Effector CD4-positive, alpha-beta T cell (primary cell): ENCODE measurements around the gene SLC7A4. TPM values are rescaled to one million over a fixed set of nuclear protein-coding genes. Genes with fewer than 3 reads are reported as not detected.
"Not testable (repeated sequence)": the region's sequence is repeated elsewhere in the genome, so short reads cannot be mapped to it uniquely, and the experiment has no call there.

Source experiments
- DNase-seq: peaks from one replicate; pipeline ENCODE4 v3.0.0-alpha.2; 2020
- total RNA-seq: gene quantifications from one replicate; lab custom pipeline; 2026; lab: John Stamatoyannopoulos, UW

SLC7A4 gene, protein sequence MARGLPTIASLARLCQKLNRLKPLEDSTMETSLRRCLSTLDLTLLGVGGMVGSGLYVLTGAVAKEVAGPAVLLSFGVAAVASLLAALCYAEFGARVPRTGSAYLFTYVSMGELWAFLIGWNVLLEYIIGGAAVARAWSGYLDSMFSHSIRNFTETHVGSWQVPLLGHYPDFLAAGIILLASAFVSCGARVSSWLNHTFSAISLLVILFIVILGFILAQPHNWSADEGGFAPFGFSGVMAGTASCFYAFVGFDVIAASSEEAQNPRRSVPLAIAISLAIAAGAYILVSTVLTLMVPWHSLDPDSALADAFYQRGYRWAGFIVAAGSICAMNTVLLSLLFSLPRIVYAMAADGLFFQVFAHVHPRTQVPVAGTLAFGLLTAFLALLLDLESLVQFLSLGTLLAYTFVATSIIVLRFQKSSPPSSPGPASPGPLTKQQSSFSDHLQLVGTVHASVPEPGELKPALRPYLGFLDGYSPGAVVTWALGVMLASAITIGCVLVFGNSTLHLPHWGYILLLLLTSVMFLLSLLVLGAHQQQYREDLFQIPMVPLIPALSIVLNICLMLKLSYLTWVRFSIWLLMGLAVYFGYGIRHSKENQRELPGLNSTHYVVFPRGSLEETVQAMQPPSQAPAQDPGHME
- total RNA-seq, result not detected

- no peak for DNase-seq
Measured at GRCh38 chr22:21032037-21032867, at the start of gene SLC7A4. Gene SLC7A4 (minus strand): TSS chr22:21032561. CDS start chr22:21031812, 749 bp downstream.

DNA sequence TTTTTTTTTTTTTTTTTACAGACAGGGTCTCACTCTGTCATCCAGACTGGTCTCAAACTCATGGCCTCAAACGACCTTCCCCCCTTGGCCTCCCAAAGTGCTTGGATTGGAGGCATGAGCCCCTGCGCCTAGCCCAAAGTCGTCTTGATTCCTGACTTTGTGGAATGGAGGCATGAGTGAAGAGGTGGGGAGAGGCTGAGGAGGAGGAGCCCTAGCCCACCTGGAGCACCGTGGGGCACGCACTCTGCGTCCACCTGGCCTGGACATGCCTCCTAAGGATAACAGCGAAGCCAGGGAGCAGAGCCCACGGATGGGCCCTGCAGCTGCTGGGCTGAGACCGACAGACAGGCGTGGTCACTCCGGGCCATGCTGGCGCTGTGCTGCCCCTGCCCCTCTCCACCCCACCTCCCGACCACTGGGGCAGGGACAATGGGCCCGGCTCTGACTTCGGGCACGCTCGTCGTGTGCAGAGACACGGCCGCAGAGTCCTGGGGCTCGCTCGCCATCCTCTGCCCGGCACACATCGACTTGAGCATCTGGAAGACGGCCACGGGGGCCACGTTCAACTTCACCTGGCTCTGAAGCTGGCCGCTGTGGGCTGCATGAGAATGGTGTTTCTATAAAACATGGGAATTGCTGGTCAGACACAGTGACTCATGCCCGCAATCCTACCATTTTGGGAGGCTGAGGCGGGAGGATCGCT is 48.2 kb upstream of the SLC7A4 start:
- DNase-seq, result no peak

- DNase-seq, result no peak
Measured at GRCh38 chr22:21079493-21079892, 47.1 kb upstream of the SLC7A4 start.

DNA sequence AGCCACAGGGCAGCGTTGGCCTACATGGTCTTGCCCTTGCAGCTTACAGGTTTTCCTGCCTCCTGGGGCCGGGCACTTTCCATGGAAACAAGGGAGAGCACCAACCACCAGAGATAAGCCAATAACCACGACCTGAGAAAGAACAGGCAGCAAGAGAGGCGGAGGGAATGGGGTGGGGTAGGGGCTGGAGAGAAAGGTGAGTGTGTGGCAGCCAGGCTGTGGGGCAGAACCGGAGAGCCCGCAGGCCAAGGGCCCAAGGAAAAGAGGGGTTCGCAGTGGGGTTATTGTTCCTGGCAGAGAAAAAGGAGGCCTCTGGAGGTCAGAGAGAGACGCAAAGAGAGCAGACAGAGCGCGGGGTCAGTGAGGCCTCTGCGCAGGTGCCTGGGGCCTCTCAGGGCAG is 46.6 kb upstream of the SLC7A4 start:
- no peak for DNase-seq

GRCh38 chr22:21077884-21078508 is 45.6 kb upstream of the SLC7A4 start:
- no peak for DNase-seq

GRCh38 chr22:21076912-21077625 is 44.7 kb upstream of the SLC7A4 start:
- DNase-seq, result no peak

DNA sequence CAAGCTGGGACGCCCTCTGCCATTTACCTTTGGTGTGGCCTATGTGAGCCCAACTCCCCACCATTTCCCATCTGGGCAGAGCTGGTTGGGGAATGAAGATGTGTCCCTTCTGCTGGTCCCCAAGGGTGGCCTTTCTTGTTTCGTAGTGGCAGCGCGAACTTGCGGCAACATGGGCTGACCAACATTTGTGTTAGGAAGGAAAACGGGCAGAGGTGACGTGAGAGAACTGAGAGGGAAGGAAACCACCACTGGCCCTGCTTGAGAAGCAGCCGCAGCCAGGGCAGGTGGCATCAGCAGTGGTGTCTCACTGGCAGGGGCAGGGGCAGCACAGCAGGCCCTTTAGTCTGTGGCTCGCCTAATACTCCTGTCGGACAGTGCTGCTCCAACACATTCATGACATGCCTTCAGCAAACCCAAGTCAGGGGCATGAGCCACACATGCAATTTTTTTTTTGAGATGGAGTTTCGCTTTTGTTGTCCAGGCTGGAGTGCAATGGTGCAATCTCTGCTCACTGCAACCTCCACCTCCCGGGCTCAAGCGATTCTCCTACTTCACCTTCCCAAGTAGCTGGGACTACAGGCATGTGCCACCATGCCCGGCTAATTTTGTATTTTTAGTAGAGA is 43.3 kb upstream of the SLC7A4 start:
- no peak for DNase-seq

GRCh38 chr22:21074102-21074715 is 41.8 kb upstream of the SLC7A4 start:
- DNase-seq, result no peak

GRCh38 chr22:21073482-21073881 is 41.1 kb upstream of the SLC7A4 start:
- no peak for DNase-seq

DNA sequence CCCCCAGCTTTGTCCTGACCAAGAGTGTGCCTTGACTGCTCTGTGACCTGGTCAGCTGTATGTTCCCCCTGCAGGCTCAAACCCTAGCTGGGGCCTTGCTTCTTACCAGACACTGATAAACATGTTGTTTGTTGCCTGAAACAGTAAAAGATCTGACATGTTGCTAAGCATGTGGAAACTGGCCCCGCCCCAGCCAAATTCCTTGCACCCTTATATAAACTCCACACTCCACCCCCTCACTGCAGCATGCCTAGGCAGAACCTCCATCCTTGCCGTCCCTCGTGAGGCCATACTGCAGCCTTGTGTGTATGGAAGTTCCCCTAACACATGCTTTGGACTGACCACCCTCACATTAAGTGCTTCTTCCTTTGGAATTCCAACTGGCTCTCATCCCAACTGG is 40.7 kb upstream of the SLC7A4 start:
- no peak for DNase-seq

- not testable (repeated sequence) for DNase-seq
Measured at GRCh38 chr22:21071796-21072195, 39.4 kb upstream of the SLC7A4 start.

GRCh38 chr22:21070690-21071615 is 38.6 kb upstream of the SLC7A4 start:
- DNase-seq, result no peak

DNA sequence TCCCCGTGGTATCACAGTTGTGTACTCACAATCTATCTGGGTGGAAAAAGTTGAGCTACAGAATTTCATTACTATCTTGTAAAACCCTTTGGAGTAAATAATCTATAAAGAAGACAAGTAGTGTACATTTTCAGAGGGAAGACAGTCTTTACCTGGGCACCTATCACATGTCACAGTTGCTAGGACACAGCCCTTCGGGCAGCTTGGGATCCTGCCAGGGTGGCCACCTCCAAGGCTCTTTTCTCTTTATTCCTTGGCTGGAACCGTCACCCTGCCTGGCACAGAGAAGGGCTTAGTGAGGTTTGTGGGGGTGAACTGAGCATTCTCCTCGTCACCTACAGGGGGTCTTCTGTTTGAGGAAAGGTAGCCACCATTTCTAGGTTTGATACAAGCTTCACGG is 37.0 kb upstream of the SLC7A4 start:
- DNase-seq, result no peak

GRCh38 chr22:21068681-21069276 is 36.4 kb upstream of the SLC7A4 start:
- no peak for DNase-seq

GRCh38 chr22:21067901-21068680 is 35.7 kb upstream of the SLC7A4 start:
- no peak for DNase-seq

DNA sequence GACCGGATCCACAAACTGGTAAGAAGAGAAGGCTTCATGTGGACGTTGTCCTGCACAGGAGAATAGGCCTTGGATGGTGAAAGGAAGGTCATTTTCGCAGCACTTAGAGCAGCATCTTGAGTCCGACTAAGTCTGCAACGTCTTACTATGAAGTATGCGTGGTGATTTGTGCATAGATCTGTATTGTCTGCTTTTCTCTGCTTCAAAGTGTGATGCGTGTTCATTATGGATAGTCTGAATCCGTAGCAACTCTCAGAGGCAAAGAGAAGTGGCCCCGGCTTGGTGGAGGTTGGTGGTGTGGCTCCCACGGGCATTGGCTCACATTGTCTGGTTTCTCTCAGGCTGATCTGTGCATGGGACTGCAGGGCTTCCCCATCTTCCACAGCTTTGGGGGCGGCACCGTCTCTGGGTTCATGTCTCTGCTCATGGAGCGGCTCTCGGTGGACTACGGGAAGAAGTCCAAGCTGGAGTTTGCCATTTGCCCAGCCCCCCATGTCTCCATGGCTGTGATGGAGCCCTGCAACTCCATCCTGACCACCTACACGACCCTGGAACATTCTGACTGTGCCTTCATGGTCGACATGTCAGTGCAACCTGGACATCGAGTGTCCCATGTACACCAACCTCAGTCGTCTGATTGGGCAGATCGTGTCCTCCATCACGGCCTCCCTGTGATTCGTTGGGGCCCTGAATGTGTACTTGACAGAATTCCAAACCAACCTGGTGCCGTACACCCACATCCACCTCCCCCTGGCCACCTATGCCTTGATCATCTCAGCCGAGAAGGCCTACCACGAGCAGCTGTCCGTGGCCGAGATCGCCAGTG is 34.9 kb upstream of the SLC7A4 start:
- no peak for DNase-seq
